GM19397 (cell line): ENCODE data around the gene TMEM9.

Experiments used
- ATAC-seq: cut with Tn5 transposase; IDR thresholded peaks from one replicate; pipeline ENCODE4 v1.9.1; 2021; ENCODE audit warnings: mild to moderate bottlenecking, moderate library complexity; ENCODE audit not compliant: unreplicated experiment

The TMEM9 gene

DNA sequence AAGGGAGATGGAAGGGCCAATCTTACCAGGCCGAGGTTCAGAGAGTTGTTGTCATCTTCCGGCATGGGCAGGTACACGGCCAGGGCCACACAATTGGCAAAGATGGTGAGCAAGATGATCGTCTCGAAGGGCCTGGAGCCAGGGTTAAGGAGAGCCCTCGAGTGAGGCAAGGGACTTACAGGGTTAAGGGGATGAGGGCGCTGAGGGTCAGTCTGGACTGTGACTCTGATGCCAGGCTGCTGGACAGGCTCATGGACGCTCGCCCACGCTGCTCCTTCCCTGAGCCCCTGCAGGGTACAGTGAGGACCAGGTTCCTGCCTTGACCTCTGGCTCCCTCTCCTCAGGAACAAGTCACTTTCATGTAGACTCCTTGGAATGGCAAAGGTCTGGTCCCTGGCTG, 44.1 kb downstream of the TMEM9 start:
- ATAC-seq: no peak

DNA sequence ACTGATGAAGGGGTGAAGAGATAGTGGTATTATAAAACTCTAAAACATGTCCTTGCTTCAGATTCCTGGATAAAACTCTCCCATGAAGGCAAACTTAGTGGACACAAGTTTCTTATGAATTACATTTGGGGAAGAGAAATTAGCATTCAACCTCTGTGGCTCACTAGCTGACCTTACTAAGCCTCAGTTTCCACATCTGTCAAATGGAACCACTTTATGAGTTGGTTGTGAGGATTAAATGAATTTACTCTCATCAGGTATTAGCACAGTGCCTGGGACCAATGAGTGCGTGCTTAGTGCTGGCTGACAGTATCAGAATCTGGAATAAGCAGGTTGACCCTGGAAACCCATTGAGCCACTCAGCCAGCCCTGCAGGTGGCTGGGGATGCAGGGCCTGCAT, 44.6 kb downstream of the TMEM9 start:
- ATAC-seq: no peak

DNA sequence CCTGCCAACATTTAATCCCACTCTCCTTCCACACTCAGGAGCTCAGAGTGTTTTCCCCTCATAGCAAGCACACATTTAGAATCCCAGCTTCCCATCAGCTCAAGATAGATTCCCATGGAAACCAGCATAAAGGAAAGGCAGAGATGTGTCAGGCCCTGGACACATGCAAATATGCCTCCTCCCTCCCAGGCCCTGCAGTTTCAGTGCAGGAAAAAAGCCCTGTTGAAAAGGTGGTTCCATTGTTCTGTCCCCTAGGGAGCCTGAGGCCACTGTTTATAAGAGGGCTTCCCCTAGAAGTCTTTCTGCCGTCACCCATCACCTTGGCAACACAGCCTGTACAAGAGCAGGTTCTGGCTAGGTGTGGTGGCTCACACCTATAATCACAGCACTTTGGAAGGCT, 45.7 kb downstream of the TMEM9 start:
- ATAC-seq: no peak

DNA sequence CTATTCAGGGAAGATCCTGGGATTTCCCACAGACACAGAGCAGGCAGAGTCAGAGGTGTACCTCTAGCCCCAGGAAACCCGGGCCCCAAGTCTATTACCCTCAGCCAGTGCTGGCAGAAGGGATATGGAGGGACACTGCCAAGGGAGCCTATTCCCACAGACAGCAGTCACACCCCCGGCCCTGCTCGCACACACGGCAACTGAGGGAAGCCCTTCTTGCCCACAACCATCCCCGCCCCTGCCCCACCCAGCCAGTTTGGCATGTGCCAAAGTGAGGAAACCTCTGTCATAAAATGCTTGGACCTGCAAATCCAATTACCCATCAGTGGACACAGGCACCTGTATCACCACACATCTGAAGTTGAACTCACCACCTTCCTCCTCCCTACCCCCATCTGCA, 48.6 kb downstream of the TMEM9 start:
- no peak for ATAC-seq

DNA sequence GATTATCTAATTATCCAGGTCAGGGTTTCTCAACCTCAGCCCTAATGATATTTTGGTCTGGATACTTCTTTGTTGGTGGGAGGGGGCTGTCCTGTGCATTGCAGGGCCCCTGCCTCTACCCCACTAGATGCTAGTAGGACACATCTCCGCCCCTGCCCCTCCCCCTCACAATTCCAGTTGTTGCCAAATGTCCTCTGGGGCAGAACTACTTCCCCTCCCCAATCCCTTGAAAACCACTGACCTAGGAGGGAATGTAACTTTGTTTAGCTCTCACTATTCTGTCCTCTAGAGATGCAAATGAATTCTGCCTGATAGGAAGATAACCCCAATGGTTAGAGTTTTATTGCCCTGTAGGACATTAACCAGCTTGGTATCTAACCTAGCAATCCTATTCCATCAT, 50.1 kb downstream of the TMEM9 start:
- no peak for ATAC-seq

DNA sequence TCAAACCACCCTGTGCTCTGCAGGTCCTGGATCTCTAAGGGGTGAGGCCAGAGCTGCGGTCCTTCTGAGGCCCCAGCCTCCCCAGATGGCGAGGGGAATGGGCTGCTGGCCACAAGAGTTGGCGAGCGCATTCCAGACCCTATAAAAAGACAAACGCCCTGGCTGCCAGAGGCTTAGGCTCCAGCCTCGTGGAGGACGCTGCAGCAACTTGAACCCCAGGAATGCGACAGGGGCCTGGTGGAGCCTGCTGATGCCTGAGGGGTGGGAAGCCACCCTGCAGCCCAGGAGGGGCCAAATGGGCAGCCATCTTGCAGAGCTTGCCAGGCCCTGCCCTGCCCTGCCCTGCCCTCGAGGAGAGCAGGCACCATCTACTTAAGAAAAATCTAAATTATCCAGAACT, 50.6 kb downstream of the TMEM9 start:
- ATAC-seq: no peak

DNA sequence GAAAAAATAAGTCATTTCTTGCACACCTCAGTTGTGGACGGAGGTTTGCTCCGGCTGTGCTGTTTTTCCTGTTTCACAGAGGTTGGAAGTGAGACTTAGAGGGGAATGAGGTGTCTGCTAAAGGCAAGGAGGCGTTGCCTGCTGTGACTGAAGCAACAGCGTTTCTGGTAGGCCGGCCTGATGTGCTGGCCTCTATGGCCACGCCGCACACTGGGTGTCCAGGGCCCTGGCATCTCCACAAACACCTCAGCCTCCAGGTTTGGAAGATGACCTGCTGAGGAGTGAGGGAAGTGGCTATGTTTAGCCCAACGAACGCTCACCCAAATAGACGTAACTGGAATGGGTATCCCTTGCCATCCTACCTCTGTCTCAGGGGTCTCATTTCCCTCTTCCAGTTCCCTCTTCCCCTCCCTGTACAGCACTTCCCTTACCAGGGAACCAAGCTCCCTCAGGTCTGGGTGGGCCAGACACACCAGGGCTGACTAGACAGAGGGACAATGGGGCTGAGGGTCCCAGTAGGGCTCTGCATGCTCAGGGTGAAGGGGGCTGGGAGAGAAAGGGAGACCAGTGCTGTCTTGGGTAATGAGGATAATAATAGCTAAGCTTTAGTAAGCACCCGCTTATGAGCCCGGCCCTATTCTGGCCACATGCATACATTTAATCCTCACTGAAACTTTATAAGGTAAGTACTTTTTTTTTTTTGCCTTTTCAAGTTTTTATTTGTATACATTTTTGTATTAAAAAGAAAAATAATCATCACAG, 53.9 kb downstream of the TMEM9 start:
- ATAC-seq: no peak

DNA sequence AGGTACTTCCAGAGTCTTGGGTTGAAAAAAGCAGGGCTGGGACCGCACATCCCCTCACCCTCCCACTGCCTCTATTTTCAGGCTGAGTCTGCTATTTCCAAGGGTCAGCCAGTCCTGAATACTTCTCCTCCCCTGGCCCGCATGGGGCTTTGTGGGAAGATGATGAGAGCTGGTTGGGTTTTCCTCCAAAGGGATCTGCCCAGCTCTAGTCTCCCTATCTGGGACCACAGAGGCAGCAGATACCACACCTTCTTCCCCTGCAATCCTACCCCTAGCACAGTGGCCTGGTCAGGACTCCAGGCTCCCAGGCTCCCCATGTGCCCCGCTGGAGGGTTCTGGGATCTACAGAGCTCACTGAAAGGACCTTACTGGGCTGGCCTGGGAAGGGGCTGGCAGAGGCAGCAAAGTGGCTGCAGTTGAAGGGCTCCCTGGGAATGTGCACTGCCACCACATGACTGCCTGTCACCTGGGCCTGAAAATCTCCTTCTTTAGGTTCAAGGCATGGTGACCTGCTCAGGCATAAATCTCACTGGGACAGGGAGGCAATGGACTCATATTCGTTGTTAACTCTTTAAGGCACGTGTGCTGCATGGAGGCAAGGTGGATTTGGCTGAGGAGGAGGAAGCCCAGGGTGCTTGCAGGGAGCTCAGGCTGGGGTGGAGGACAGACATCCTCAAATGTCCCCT, 55.1 kb downstream of the TMEM9 start:
- ATAC-seq: no peak

DNA sequence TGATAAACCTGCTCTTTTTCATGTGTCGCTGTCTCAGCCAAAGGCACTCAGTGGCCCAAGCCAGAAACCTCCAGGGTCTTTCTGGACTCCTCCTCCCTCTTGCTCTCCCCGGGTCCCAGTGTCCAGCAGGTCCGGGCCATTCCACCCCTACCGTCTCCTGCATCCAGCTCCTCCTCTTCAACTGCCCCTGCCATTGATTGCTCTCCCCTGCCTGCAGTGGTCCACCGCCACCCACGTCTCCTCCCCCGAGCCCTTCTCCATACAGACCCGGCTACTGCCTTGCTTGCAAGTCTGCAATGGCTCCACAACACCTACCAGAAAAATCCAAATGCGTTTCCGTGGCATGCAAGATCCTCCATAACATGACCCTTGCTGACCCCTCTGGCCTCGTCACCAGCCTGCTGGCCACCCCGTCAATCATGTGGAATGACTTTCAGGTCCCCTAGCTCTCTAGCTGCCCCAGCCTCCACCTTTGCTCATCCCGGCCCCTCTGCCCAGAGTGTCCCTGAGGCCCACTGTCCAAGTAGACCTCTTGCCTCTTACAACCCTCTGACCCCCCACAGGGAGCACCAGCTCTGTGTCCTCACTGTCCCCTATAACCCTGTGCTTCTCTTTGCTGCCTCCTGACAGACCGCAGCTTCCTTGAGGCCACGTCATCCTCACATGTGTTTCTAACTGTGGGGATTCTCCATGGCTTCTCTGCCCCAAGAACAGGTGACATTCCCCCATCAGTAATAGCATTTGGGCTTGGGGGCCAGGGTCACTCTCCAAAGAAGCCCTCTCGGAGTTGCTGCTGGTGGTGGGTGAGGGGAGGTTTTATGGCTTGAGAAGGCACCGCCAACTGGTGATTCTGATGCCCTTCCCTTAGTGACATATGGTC, 57.1 kb downstream of the TMEM9 start:
- ATAC-seq: no peak

DNA sequence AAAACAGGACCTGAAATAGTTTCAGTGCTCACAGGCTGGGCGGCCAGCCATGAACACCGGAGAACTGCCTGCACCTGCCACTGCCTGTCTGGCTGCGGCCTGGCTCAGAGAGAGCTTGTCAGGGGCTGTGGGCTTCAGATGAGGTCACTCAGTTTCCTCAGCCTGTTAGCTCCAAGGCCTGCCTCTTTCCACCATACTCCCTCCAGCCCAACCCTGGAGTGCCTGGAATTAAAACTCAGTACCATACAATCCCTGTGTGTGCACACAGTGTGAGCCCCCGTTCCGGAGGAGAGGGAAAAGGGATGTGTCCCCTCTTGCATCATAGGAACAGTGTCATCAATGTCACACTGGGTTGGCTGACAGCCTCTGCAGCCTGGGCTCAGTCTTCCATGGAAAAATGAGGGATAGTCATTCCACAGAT, 58.2 kb downstream of the TMEM9 start:
- ATAC-seq: no peak

DNA sequence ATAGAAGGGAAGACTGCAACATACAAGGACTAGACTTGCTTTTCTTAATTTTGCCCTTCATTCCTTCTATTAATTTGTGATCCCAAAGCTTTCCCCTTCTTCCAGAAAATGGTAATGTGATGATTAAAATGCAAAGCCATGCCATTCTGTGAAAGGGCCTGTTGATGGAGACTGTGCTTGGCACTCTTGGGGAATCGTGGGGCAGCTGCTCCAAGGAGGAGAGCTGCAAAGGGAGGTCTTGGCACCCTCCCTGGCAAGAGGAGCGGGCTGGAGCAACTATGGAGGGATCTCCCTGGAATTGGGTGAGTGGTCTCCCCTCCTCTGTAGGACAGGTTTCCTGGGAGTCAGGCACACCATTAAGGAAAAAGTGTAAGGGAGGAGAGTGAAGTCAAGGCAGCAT, 58.7 kb downstream of the TMEM9 start:
- no peak for ATAC-seq

DNA sequence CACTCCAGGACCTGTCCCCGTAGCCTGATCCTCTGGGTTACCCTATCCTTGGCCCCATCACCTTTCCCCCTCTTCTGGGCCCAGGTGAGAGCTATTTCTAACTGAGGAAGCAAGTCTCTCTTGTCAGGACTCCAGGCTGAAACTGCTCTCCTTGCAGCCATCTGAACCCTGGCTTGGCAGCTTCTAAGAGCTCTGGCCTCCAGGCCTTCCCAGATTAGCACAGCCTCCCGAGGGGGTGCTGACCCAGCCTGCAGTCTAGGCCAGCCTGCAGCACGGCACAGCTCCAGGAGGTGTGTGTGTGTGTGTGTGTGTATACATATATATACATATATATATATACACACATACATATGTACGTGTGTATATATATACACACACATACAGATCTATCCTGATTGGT, 59.4 kb downstream of the TMEM9 start:
- no peak for ATAC-seq

DNA sequence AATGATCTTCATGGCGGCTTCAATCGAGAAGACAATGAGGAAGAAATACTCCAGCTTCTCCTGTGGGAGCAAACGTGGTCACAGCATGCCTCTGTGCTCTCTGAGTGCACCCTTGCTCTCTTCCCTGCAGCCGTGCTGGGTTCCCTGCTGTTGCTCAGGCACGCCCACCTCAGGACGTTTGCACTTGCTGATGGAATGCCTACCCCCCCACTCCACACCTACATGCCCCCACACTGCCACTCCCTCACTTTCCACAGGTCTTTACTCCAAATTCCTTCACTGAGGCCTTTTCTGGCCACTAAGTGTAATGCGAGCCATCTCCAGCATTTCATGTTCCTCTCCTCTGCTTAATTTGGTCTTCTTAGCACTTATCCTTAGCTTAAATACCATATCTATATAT, 60.3 kb downstream of the TMEM9 start:
- no peak for ATAC-seq

DNA sequence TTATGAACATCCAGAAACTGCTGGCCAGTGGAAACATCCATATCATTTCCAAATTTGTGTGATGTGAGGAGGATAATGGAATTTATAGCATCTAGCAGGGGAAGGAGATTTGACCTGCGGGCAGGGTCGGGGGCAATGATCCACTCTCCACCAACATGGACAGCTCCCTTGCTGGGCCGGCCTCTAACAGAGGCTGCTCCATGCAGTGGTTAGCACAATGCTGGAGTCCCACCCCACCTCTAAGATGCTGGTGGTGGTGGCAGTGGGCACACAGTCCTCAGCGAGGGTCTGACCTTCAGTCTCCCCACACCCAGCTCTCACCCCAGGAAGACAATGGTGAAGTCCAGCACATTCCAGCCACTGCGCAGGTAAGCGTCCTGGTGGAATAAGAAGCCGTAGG, 60.7 kb downstream of the TMEM9 start:
- no peak for ATAC-seq

DNA sequence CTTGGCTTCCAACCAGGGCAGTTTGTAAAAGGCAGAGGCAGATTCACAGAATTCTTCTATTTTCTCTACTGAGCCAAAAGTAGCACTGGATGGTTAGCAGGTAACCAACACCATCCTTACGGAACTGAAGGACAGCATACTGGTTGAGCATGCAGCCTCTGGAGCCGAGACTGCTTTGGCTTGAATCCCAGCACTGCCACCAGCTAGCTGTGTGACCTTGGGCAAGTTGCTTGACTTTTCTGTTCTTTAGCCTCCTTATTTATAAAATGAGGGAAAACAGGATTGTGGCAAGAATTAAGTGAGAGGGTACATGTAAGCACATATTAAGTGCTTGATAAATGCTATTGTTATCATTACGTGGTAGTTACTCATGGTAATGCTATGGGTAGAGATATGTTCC, 61.5 kb downstream of the TMEM9 start:
- ATAC-seq: no peak

DNA sequence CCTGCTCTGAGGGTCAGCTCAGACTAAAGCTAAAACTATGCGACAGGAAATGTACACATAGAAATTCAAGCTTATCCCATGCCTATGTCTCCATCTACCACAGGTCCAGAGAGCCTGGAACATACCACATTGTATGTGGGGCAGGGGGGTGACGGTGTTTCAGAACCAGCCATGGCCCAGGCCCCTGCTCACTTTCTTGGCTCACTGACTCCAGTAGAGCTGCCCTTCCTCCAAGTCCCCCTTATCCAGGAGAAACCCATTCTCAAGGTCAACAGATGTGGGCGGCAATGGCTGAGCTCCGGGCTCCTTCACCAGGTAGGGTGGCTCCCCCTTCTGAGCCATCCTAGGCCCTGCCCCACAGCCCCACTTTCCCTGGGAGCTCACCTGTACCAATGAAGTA, 63.0 kb downstream of the TMEM9 start:
- ATAC-seq: no peak

DNA sequence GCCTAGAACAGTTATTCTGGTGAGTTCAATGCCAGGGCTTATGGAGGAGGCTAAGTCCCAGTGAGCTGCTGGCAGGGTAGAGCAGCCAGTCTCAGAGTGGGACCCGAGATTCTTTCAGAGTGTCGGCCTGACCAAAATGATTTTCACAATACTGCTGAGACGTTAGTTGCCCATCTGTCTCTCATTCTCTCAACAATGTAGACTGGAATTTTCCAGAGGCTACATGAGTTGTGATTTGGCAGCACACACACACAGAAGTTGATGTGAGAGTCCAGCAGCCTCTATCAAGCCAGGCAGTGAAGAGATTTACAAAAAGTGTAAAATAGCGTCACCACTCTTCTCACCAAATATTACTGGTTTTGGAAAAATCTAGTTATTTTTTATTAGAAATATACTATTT, 63.7 kb downstream of the TMEM9 start:
- ATAC-seq: no peak

DNA sequence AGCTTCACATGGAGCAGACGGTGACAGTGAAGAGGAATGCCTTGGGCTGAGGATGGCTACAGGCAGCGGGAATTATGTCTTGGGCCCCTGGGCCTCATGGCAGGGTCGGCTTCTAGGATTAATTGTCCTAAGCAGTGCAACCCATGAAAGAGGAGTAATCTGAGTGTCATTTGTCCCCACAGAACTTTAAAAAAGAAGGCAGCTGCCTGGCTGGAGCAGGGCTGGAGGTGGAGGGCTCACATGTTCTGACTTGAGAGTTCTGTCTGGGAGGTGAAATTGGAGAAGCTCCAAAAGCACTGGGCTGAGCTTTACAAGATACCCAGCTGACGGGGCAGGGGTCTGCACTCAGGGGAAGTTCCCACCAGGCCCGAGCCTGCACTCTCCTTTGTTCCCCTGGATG, 64.7 kb downstream of the TMEM9 start:
- ATAC-seq: no peak

DNA sequence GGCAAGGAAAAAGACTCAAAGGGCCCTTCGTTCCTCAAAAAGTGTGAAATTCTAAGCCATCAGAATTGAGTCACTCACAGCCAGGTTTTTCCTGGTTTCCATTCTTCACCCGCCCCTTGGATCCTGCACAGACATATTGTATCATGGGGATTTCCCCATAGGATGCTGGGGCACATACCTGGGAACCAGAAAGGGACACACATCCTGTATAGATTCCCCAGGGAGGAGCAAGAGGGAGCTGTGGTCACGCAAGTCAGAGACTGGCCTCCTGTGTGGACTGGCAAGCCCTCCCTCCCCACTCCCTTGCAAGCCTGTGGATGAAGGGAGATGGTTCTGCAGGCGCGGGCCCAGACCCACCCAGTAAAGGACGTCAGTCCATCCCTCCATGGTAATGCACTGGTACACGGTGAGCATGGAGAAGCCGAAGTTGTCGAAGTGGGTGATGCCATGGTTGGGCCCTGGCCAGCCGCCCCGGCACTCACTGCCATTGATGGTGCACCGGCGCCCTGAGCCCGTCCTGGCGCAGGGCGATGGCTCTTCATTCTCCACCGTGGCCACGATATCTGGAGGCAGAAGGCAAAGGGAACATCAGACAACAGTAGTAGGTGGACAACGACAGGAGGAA, 65.3 kb downstream of the TMEM9 start:
- ATAC-seq: no peak

DNA sequence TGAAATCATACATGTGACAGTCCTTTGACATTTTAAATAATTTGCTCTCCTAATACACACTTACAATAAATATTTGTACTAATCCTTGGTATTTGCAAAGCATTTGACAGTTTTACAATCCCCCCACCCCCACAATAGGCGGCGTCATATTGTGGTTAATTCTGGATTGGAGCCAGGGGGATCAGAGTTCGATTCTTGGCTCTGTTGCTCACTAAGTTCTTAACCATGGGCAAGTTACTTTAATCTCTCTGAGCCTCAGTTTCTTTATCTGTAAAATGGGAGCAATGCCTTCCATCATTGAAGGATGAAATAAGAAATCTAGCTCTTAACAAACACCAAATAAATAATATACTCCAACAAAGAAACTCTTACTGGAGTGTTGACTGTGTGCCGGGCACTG, 65.9 kb downstream of the TMEM9 start:
- no peak for ATAC-seq
